HG02642 (cell line): ENCODE data around the gene HDAC1.

Source experiments
- ATAC-seq: cut with Tn5 transposase; IDR thresholded peaks from one replicate; pipeline ENCODE4 v1.9.1; 2021; ENCODE audit warnings: mild to moderate bottlenecking; ENCODE audit not compliant: unreplicated experiment, poor library complexity

Gene HDAC1

DNA sequence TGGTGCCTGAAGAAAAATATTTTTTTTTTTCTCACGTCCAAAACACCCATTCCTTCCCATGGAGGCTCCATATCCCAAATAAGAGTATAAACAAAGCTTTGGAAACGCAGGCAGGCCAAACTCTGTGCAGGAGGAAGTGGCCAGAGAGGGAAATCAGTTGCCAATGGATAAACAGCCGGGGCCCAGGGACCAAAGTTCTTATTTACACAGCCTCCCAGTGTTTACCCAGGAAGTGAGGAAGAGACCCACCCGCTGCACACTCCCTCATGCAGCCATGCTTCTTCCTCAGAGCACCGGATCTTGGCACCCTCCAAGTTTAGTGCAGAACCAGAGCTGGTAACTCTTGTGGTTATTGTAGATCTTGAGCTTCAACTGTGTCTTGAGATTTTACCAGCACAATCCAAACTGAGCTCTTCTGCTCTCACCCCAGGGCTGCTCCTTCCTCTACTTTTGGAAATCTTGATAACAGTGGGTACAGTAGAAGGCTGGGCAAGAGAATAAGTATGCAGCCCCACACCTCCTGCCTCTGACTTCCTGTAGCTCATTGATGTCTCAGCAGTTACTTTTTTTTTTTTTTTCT, 29.9 kb downstream of the HDAC1 start:
- no peak for ATAC-seq

GRCh38 chr1:32327204-32327603, 35.3 kb downstream of the HDAC1 start:
- ATAC-seq: no peak

DNA sequence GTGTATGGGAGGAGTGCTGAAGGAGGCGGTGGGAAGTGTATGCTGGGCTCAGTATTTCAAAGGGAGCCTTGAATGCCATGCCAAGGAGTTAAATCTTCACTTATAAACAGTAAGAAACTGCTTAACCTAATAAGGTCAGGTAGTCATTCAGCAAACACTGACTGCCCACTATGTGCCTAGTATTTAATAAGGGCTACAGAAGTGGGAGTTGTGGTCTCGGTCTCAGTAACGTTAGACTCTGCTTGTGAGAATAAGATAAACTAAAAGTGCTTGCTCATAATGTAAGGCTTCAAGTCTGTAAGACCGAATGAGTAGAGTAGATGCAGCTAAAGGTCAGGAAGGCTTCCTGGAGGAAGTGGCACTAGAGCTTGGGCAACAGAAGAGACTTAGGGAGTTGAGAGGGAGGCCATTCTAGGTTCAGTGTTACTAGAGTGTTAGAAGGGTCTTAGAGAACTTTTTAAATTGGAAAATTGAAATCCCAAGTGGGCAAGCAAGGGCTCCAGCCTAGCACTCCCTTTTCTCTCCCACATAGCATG, 38.1 kb downstream of the HDAC1 start:
- ATAC-seq: no peak

- no peak for ATAC-seq
Observed at GRCh38 chr1:32330558-32331151, 38.8 kb downstream of the HDAC1 start.

GRCh38 chr1:32331549-32331948, 39.7 kb downstream of the HDAC1 start:
- ATAC-seq: no peak

- no peak for ATAC-seq
Observed at GRCh38 chr1:32332290-32333079, 40.6 kb downstream of the HDAC1 start.

DNA sequence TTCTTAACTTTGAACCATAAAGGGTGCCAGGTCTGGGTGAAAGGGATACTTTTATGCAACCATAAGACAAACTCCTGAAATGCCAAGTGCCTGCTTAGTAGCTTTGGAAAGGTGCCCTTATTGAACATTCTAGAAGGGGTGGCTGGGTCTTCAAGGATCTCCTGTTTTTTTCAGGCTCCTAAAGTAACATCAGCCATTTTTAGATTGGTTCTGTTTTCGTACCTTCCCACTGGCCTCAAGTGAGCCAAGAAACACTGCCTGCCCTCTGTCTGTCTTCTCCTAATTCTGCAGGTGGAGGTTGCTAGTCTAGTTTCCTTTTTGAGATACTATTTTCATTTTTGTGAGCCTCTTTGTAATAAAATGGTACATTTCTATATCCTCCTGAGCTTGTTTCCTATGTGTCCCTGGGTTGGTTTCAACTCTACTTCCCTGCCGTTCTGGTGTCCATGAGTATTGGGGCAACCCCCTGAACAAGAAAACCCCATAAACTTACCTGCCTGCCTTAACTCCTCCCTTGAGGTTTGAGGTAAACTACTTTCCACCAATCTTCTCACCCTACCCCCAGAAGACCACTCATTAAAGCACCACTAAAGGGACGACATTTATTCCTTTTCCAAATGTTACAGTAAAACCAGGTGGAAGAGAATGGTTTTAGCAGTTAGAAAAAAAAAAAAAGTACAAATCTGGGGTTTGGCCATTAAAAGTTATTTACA, 41.5 kb downstream of the HDAC1 start:
- no peak for ATAC-seq

DNA sequence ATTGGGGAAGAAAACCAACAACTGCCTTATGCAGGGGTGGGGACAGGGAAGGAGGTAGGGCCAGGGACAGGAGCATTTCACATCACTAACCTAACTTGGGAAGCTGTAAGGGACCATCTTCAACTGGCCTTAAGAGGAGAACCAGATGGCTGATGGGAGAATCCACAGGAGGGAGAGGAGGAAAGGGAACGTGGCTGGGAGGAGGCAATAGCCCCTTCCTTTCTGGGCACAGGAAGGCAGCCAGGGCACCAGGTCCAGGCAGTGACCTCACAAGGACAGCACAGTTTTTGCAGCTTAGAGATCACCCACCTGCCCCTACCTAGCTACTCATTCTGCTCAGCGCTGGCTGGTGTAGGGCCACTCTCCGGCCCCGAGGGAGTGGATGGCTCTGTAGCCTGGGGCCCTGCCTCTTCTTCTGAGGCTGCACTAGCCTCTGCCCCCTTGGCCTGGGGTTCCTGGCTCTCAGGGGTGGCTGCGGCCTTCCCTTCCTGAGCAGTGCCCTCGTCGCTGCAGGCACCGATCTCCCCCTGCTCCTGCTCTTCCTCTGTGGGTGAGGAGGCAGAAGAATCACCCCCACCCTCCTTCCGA, 42.5 kb downstream of the HDAC1 start:
- no peak for ATAC-seq

DNA sequence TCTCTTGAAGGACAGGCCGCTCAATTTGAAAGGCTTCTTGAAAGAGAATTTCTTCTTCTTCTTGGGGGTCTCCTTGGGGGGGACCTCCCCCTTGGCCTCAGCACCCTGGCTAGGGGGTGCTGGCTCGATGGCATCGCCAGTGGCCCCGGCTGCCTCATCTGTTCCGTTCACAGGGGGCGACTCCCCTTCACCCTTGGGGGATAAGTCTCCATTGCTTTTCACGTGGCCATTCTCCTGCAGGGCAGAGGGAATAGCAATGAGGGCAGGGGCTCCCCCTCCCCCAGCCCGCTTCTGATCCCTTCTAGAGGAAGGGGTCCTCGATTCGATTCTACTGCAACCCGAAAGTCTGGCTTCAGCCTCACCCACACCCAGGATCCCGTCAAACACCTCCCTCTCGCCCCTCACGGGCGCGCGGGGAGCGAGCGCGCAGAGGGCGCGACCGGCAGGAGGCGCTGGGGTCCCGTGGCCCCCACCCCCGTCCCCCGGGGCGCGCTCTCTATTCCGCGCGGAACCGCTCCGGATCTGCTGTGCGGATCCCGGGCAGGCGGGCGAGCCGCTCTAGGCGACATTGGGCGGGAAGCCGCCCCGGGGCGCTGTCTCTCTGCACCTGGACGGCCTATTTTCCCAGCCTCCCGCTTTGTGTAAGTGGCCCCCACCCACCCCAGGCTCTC, 43.1 kb downstream of the HDAC1 start:
- ATAC-seq: peak; percentile 28

DNA sequence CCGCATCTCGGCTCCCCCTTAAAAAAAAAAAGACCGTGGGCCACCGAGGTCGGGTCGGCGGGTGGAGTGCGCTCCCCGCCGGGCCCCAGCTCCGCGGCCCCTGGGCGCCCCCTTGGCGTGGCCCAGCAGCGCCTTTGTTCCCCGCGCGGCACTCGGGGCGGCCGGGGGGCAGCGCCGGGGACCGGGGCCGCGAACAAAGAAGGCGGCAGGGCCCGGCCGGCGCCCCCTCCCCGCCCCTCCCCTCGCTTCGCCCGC, 43.6 kb downstream of the HDAC1 start:
- ATAC-seq: peak; percentile 6

- peak; percentile 57 for ATAC-seq
Observed at GRCh38 chr1:32335790-32336590, 44.1 kb downstream of the HDAC1 start, which contains the start of gene MARCKSL1. Gene MARCKSL1 (minus strand): TSS chr1:32336233. CDS start chr1:32336033, 200 bp downstream.

GRCh38 chr1:32336591-32336932, 44.7 kb downstream of the HDAC1 start:
- no peak for ATAC-seq

DNA sequence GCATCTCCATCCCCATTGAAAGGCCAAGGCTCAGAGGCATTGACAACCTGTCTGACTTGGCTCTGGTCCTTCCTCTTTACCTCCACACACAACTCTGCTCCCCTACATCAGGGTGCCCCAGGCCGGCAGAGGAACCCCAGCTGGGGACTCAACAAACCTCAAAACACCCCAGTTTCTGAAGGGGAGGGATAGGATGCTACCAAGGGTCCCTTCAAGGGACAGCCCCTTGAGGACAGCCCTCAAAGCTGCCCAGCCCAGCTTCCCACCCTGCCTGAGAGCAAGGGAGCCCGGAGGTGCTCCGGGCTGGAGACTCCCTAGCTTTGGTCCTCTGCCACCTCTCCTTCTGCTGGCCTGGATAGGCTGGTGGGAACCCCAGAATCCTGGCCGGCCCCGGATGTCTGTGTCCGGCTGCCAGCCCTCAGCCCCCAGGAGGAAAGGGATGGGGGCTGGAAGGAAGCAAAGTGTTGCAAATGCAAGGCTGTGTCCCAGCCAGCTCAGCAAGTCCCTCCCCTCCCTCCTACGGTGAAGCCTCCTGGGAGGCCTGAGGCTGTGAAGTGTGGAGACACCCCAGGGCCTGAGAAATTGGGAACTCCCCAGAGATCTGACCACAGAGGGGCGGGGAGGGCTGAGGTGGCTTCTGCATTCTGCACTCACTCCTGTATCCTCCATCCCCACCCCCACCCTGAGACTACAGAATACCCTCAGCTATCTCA, 45.2 kb downstream of the HDAC1 start:
- no peak for ATAC-seq

- ATAC-seq: no peak
Observed at GRCh38 chr1:32337855-32338636, 46.2 kb downstream of the HDAC1 start.

DNA sequence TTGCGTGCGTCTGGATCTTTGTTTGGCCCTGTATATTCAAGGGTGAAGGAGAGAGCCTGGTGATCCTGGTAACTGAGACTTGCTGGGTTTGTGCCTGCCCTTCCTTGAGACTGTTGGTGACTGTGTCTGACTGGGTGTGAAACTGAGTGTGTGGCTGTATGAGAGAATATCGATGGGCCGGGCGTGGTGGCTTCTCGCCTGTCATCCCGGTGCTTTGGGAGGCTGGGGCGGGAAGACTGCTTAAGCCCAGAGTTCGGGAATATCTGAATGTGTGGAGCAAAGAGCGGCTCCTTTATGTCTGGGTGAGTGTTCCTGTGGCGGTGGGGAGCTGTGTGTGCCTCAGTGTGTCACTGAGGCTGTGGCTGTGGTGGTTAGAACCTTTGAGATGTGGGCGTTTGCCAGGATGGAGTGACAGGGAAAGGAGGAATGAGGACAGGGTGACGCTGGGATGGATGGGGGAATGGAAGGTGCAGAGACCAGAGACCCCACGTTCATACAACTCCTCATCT, 46.8 kb downstream of the HDAC1 start:
- no peak for ATAC-seq

DNA sequence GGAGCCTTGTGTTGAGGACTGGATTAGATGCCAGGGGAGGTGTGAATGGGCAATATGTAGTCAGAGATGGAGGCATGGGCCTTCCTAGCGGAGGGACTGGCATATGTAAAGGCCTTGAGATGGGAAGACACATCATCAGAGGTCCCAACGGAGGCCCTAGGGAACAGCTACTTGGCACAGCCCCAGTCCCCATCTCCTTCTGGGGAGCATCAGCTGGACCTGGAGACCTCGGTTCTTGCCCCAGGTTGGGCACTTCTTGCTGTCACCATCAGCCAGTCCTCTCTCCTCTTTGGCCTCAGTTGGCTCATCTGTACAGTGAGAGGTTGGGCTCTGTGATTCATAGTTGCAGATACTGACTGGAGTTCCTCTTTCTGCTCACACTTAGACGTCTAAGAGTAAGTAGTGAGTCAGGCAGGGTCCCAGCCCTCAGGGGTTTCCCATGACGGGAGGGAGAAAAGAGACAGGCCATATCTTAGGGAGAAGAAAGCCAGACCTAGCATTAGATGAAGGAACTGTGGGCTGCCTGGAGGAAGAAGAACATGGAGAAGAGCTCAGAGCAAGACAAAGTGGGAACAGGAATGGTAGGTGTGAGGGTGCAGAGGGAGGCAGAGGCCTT, 47.6 kb downstream of the HDAC1 start:
- no peak for ATAC-seq

DNA sequence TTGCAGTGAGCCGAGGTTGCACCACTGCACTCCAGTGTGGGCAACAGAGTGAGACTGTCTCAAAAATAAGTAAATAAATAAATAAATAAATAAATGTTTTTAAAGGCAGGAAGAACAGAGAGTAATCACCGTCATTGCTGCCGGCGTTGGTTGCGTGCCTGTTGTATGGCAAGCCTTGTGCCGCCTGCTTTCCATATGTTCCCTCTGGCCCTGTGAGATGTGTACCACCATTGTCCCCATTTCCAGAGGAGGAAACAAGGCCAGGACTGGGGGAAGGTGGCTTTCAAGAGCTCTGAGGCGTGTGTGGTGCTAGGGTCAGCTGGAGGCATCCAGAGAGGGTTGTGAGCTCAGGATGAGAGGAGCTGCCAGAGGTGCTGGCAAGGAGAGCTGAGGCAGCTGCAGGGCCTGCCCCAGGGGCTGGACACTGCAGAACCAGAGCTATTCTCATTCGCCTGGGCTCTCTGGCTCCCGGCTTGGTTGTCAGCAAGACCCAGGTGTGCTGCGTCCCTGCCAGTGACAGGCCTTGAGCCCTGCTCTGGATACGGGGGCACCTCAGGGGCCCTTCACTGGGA, 49.4 kb downstream of the HDAC1 start:
- no peak for ATAC-seq
